H1 (cell line): ENCODE measurements around the gene MRPS31. TPM values are rescaled to one million over a fixed set of nuclear protein-coding genes. Genes with fewer than 3 reads are reported as not detected.

Experiments used
- CTCF ChIA-PET: fragments of 300-600 bp; sonication (Branson Sonifier 250); formaldehyde crosslinking; loops from one replicate; lab custom pipeline; 2021; ENCODE audit not compliant: partially characterized antibody; lab: Charles Lee
- POLR2A ChIA-PET: fragments of 300-600 bp; sonication (Branson Sonifier 250); formaldehyde crosslinking; loops from one replicate; lab custom pipeline; 2021; ENCODE audit warnings: inconsistent platforms; ENCODE audit not compliant: partially characterized antibody; lab: Charles Lee
- DNase-seq, 2 experiments: peaks; one replicate each; pipeline versions ENCODE4 v3.0.0 to v3.0.0-alpha.2; 2010 to 2022; ENCODE audit warnings: low spot score in 2 of 2, low read depth in 1 of 2, mixed read lengths in 1 of 2
- FAIRE-seq: peaks from 2 replicates; lab custom pipeline; 2011; peaks lifted over from hg19 to GRCh38; lab: Jason Lieb, UNC
- H2AFZ ChIP-seq: 2 replicates; pipeline ENCODE4 v1.8.1; 2012; ENCODE audit warnings: low read length, inconsistent platforms
- H2AK5ac ChIP-seq: 2 replicates; pipeline ENCODE4 v1.6.1; 2013; ENCODE audit warnings: low read depth, low read length
- H2BK120ac ChIP-seq: replicated peaks from 2 replicates; pipeline ENCODE3; 2013; ENCODE audit warnings: low read depth, low read length, inconsistent platforms
- H2BK12ac ChIP-seq: 2 replicates; pipeline ENCODE4 v1.6.1; 2013; ENCODE audit warnings: low read depth, low read length
- H2BK15ac ChIP-seq: 2 replicates; pipeline ENCODE4 v1.6.1; 2013; ENCODE audit warnings: low read length
- H2BK20ac ChIP-seq: 2 replicates; pipeline ENCODE4 v1.6.1; 2013; ENCODE audit warnings: low read length
- H2BK5ac ChIP-seq: 2 replicates; pipeline ENCODE4 v1.6.1; 2013; ENCODE audit warnings: low read depth, low read length
- H3K14ac ChIP-seq: 2 replicates; pipeline ENCODE4 v1.6.1; 2013; ENCODE audit warnings: inconsistent platforms; ENCODE audit not compliant: insufficient read length
- H3K18ac ChIP-seq: 2 replicates; pipeline ENCODE4 v1.6.1; 2013; ENCODE audit warnings: low read length; ENCODE audit errors: extremely low read depth
- H3K23ac ChIP-seq: 2 replicates; pipeline ENCODE4 v1.6.1; 2013; ENCODE audit warnings: inconsistent platforms; ENCODE audit not compliant: insufficient read length
- H3K23me2 ChIP-seq: 2 replicates; pipeline ENCODE4 v1.6.1; 2013; ENCODE audit warnings: low read depth, low read length
- H3K27ac ChIP-seq: 2 replicates; pipeline ENCODE4 v1.6.1; 2011; ENCODE audit warnings: low read depth, low read length, inconsistent platforms
- H3K27me3 ChIP-seq, 4 experiments: replicated peaks in 1 of 4; 1 replicate in 1 of 4; 2 replicates in 3 of 4; pipeline versions ENCODE4 v1.6.1 to v1.8.1; 2011 to 2013; ENCODE audit warnings: low read length in 3 of 4, mild to moderate bottlenecking in 3 of 4, inconsistent platforms in 2 of 4, mixed read lengths in 2 of 4, moderate library complexity in 1 of 4; ENCODE audit not compliant: control insufficient read depth in 3 of 4, insufficient read depth in 3 of 4; ENCODE audit errors: extremely low read depth in 1 of 4
- H3K36me3 ChIP-seq, 4 experiments: 2 replicates each; pipeline versions ENCODE4 v1.6.1 to v1.8.1; 2011 to 2013; ENCODE audit warnings: mild to moderate bottlenecking in 4 of 4, low read length in 3 of 4, moderate library complexity in 2 of 4, control low read depth in 1 of 4, inconsistent platforms in 1 of 4; ENCODE audit not compliant: insufficient read depth in 4 of 4, control insufficient read depth in 2 of 4
- H3K4ac ChIP-seq: replicated peaks from 2 replicates; pipeline ENCODE3; 2013; ENCODE audit warnings: low read length, low read depth, mixed read lengths, inconsistent platforms; ENCODE audit not compliant: insufficient read length
- H3K4me1 ChIP-seq, 4 experiments: replicated peaks in 1 of 4; 1 replicate in 1 of 4; 2 replicates in 3 of 4; pipeline versions ENCODE4 v1.6.1 to v1.8.1; 2011 to 2013; ENCODE audit warnings: low read length in 3 of 4, inconsistent platforms in 2 of 4, mixed read lengths in 1 of 4; ENCODE audit not compliant: insufficient read depth in 4 of 4, control insufficient read depth in 3 of 4
- H3K4me2 ChIP-seq, 2 experiments: 2 replicates each; pipeline versions ENCODE4 v1.6.1 to v1.8.1; 2011 to 2013; ENCODE audit warnings: low read depth in 2 of 2, low read length in 2 of 2, control low read depth in 1 of 2, inconsistent platforms in 1 of 2, mild to moderate bottlenecking in 1 of 2; ENCODE audit not compliant: insufficient read depth in 1 of 2
- H3K4me3 ChIP-seq, 4 experiments: fragments of 200-600, 300-600 bp in 1 of 4; sonication (generic), shearing (Covaris generic), sonication (Bioruptor Twin) in 1 of 4; 2 replicates each; pipeline versions ENCODE4 v1.5.1 to v1.8.1; 2011 to 2016; ENCODE audit warnings: low read length in 4 of 4, low read depth in 3 of 4, control low read depth in 2 of 4, inconsistent platforms in 2 of 4, mild to moderate bottlenecking in 2 of 4, mixed read lengths in 1 of 4, moderate library complexity in 1 of 4; ENCODE audit not compliant: insufficient read depth in 2 of 4; ENCODE audit errors: extremely low read depth in 1 of 4
- H3K56ac ChIP-seq: replicated peaks from 2 replicates; pipeline ENCODE3; 2013; ENCODE audit warnings: low read depth, mild to moderate bottlenecking, mixed read lengths, low read length, inconsistent platforms; ENCODE audit not compliant: insufficient read length
- H3K79me1 ChIP-seq: 2 replicates; pipeline ENCODE4 v1.6.1; 2013; ENCODE audit warnings: low read depth, low read length, control low read depth
- H3K79me2 ChIP-seq, 2 experiments: 2 replicates each; pipeline versions ENCODE4 v1.6.1 to v1.8.1; 2012 to 2013; ENCODE audit warnings: low read length in 2 of 2, mild to moderate bottlenecking in 2 of 2, inconsistent platforms in 1 of 2; ENCODE audit not compliant: insufficient read depth in 2 of 2, control insufficient read depth in 1 of 2
- H3K9ac ChIP-seq, 4 experiments: replicated peaks in 1 of 4; 1 replicate in 1 of 4; 2 replicates in 3 of 4; pipeline versions ENCODE4 v1.6.1 to v1.8.1; 2011 to 2013; ENCODE audit warnings: low read depth in 3 of 4, low read length in 3 of 4, control low read depth in 2 of 4, mild to moderate bottlenecking in 2 of 4, moderate library complexity in 2 of 4, inconsistent platforms in 1 of 4; ENCODE audit errors: extremely low read depth in 1 of 4
- H3K9me3 ChIP-seq, 2 experiments: 2 replicates each; pipeline versions ENCODE4 v1.6.1 to v1.8.1; 2012 to 2013; ENCODE audit warnings: mild to moderate bottlenecking in 2 of 2, moderate library complexity in 2 of 2, control low read depth in 1 of 2, inconsistent platforms in 1 of 2, low read depth in 1 of 2, low read length in 1 of 2, mixed read lengths in 1 of 2; ENCODE audit not compliant: insufficient read depth in 2 of 2
- H4K20me1 ChIP-seq, 2 experiments: replicated peaks in 1 of 2; 2 replicates each; pipeline versions ENCODE3 to v1.8.1; 2011 to 2013; ENCODE audit warnings: inconsistent platforms in 2 of 2, low read length in 2 of 2, mild to moderate bottlenecking in 1 of 2; ENCODE audit not compliant: insufficient read depth in 2 of 2, control insufficient read depth in 1 of 2
- H4K5ac ChIP-seq: 2 replicates; pipeline ENCODE4 v1.6.1; 2013; ENCODE audit warnings: low read length, low read depth, mixed read lengths, inconsistent platforms; ENCODE audit not compliant: insufficient read length
- H4K8ac ChIP-seq: 2 replicates; pipeline ENCODE4 v1.8.0; 2013; ENCODE audit warnings: mild to moderate bottlenecking, moderate library complexity, low read length, inconsistent platforms; ENCODE audit not compliant: insufficient read depth; ENCODE audit errors: extremely low read depth
- H4K91ac ChIP-seq: replicated peaks from 2 replicates; pipeline ENCODE3; 2013; ENCODE audit warnings: low read length, mixed read lengths, inconsistent platforms; ENCODE audit not compliant: insufficient read length
- BACH1 ChIP-seq: IDR thresholded peaks from 2 replicates; pipeline ENCODE4 v1.6.1; 2012; ENCODE audit warnings: low read length, improper control_type of control experiment
- CHD1 ChIP-seq: IDR thresholded peaks from 2 replicates; pipeline ENCODE4 v1.6.1; 2012; ENCODE audit warnings: low read depth, low read length, improper control_type of control experiment
- HDAC2 ChIP-seq, 2 experiments: fragments of 300-600 bp in 1 of 2; sonication (generic) in 1 of 2; IDR thresholded peaks; 2 replicates each; pipeline ENCODE4 v1.6.1; 2011 to 2012; ENCODE audit warnings: low read depth in 2 of 2, low read length in 2 of 2, mild to moderate bottlenecking in 2 of 2, moderate library complexity in 2 of 2, borderline replicate concordance in 1 of 2, inconsistent platforms in 1 of 2
- HDAC6 ChIP-seq: IDR thresholded peaks from one replicate; pipeline ENCODE4 v1.7.1; 2012; ENCODE audit warnings: low read depth, mild to moderate bottlenecking, inconsistent platforms, low read length, moderate library complexity
- PHF8 ChIP-seq: fragments of 200-600 bp; sonication (generic); conservative IDR thresholded peaks from 2 replicates; pipeline ENCODE4 v1.7.1; 2012; ENCODE audit warnings: low read depth, mild to moderate bottlenecking, inconsistent platforms, low read length, moderate library complexity
- POU5F1 ChIP-seq: IDR thresholded peaks from 2 replicates; pipeline ENCODE4 v1.6.1; 2011; ENCODE audit warnings: low read depth, mild to moderate bottlenecking, low read length, moderate library complexity
- RAD21 ChIP-seq, 2 experiments: IDR thresholded peaks in 1 of 2; conservative IDR thresholded peaks in 1 of 2; 2 replicates each; pipeline ENCODE4 v1.6.1; 2011; ENCODE audit warnings: low read depth in 2 of 2, low read length in 2 of 2, improper control_type of control experiment in 1 of 2, inconsistent platforms in 1 of 2, mild to moderate bottlenecking in 1 of 2, moderate library complexity in 1 of 2
- WGBS, 2 experiments: shearing (Covaris generic) in 1 of 2; methylation state at CpG; one replicate each; pipeline versions ENCODE4 v1.1.6 to v1.1.7; 2013 to 2015; ENCODE audit warnings: low lambda C conversion rate in 2 of 2, mixed read lengths in 2 of 2, inconsistent platforms in 1 of 2, low coverage in 1 of 2, missing lambda C conversion rate in 1 of 2; ENCODE audit not compliant: insufficient replicate concordance in 2 of 2, insufficient coverage in 1 of 2, insufficient read length in 1 of 2; ENCODE audit errors: extremely low coverage in 1 of 2, missing lambda C conversion rate in 1 of 2; 5-methylcytosine and 5-hydroxymethylcytosine counted together
- polyA plus RNA-seq, 7 experiments: library from polyadenylated mRNA; depleted of rRNA in 3 of 7; stranded (reverse) in 5 of 7; unstranded in 2 of 7; fragments of >200 nt in 5 of 7; fragments of 200-250 nt in 2 of 7; gene quantifications; 1 replicate in 5 of 7; 2 replicates in 1 of 7; 4 replicates in 1 of 7; pipeline versions ENCODE4 v1.2.1 to v1.2.3, GENCODE V29; 2011 to 2013; ENCODE audit warnings: missing spikeins in 2 of 7, mixed read lengths in 2 of 7
- total RNA-seq: library from RNA; stranded (reverse); fragmentation: NEBNext Ultra II Directional; extraction: Animal tissue kit (Norgen Biotek cat#: 25700); gene quantifications from 2 replicates; pipeline ENCODE4 v1.2.1, GENCODE V29; 2021
- TF ChIP-seq, protein P1 (sequence below): IDR thresholded peaks from 2 replicates; pipeline ENCODE4 v1.6.1; 2011; ENCODE audit warnings: low read length, improper control_type of control experiment
- TF ChIP-seq, protein P2 (sequence below): IDR thresholded peaks from 2 replicates; pipeline ENCODE4 v1.6.1; 2012; ENCODE audit warnings: low read length, inconsistent platforms

MRPS31 gene
- total and polyA plus RNA-seq, 2 of the 8 experiments (the other 6 are each of a cell fraction or from before 2014, with no cell fraction given), result 13.6 to 33.3 TPM

DNA sequence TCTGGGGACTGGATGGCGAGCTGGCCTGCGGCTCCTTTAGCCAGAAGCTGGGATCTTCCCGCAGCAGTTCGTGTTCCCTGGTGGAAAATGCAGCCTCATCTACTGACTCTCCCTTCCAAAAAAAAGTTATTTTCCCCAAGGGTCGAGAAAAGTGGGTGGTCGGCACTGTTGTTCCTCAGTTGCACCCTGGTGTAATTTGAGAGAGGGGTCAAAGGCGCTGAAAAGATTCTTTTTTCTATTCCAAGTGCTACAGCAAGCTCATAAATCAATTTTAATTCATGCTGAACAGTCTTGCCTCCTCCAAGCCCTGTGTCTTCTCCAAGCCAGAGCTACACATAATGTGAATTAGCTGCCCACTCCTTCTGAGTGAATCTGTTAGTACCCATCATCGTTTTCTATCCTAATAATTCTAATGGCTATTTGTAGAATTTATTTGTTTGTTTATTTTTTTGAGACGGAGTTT is 19.2 kb upstream of the MRPS31 start:
- peak overlapping the region; percentile 78 for H3K18ac ChIP-seq
- no peak overlapping the region for H2BK20ac ChIP-seq
- H3K9ac ChIP-seq, result peak overlapping the region in 3 of 4 experiments; percentile 37 to 66 (median 65); a peak in 6 of 7 replicates
- no peak overlapping the region; the same call in 1 of the 2 replicates for H2BK5ac ChIP-seq
- H3K4me2 ChIP-seq, result peak overlapping the region; percentile 81
- H3K14ac ChIP-seq, result no peak overlapping the region
- 26% methylated on average over 9 of the region's 9 CpGs; no CpG with 5 or more reads in 1 of the 2 experiments for WGBS, 2 experiments
- H4K5ac ChIP-seq, result no peak overlapping the region
- no peak overlapping the region for H3K56ac ChIP-seq
- H4K8ac ChIP-seq, result no peak overlapping the region
- 0 out of 2 replicates have a peak overlapping the region, but pooled peaks have one; percentile 56 for H2AFZ ChIP-seq
- no peaks in the 10 kb centered on the region for H4K20me1 ChIP-seq
- H3K4ac ChIP-seq, result no peak overlapping the region
- H3K9me3 ChIP-seq, result no peaks in the 10 kb centered on the region
- FAIRE-seq (no peak), DNase-seq (no peak)
- H3K79me2 ChIP-seq, result no peaks in the 10 kb centered on the region
- peaks cover 0 to 6% (median 2%) of the 10 kb centered on the region in 4 experiments; a peak in 2 of 7 replicates for H3K4me1 ChIP-seq
- CTCF ChIA-PET, result interaction anchor here (0.8 to 4.8 kb wide), 5 partner anchors 12 to 239 kb away, joined by 3 to 38 read pairs (median 4); no protein-coding TSS in a partner anchor
- peak overlapping the region; percentile 64 to 74 (median 68) for H3K4me3 ChIP-seq
- H2BK15ac ChIP-seq, result no peak overlapping the region
- POLR2A ChIA-PET, result interaction anchor here (0.6 to 2.5 kb wide), 7 partner anchors 9 to 270 kb away, joined by 3 to 10 read pairs (median 7); partner anchors contain the start of gene WBP4
- peaks cover 7% of the 10 kb centered on the region; the same call in 1 of the 2 replicates for H3K23me2 ChIP-seq
- no peak overlapping the region for H2BK12ac ChIP-seq
- H3K27ac ChIP-seq, result no peak overlapping the region
- H3K36me3 ChIP-seq, result peaks cover 0 to 8% (median 0%) of the 10 kb centered on the region in 4 experiments; a peak in 2 of 8 replicates
- H4K91ac ChIP-seq, result no peak overlapping the region
- H3K23ac ChIP-seq, result no peak overlapping the region
- H2AK5ac ChIP-seq, result no peak overlapping the region
- no peak overlapping the region for H2BK120ac ChIP-seq
- H3K27me3 ChIP-seq, result no peaks in the 10 kb centered on the region
- H3K79me1 ChIP-seq, result no peaks in the 10 kb centered on the region
- TF ChIP-seq CHD1 (no peak), HDAC2 (IDR thresholded peaks at IDR 0.05; ENCODE audit: borderline replicate concordance in 1 of 2, low read depth in 2 of 2, low read length in 2 of 2) (no peak), HDAC6 (no peak), PHF8 (no peak), BACH1 (no peak), RAD21 (IDR thresholded peaks at IDR 0.05 in 1 of 2, conservative IDR thresholded peaks at IDR 0.05 in 1 of 2; ENCODE audit: low read depth in 2 of 2, low read length in 2 of 2) (no peak), POU5F1 (no peak)
- TF ChIP-seq, protein P1, sequence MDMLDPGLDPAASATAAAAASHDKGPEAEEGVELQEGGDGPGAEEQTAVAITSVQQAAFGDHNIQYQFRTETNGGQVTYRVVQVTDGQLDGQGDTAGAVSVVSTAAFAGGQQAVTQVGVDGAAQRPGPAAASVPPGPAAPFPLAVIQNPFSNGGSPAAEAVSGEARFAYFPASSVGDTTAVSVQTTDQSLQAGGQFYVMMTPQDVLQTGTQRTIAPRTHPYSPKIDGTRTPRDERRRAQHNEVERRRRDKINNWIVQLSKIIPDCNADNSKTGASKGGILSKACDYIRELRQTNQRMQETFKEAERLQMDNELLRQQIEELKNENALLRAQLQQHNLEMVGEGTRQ, result no peak
- TF ChIP-seq, protein P2, sequence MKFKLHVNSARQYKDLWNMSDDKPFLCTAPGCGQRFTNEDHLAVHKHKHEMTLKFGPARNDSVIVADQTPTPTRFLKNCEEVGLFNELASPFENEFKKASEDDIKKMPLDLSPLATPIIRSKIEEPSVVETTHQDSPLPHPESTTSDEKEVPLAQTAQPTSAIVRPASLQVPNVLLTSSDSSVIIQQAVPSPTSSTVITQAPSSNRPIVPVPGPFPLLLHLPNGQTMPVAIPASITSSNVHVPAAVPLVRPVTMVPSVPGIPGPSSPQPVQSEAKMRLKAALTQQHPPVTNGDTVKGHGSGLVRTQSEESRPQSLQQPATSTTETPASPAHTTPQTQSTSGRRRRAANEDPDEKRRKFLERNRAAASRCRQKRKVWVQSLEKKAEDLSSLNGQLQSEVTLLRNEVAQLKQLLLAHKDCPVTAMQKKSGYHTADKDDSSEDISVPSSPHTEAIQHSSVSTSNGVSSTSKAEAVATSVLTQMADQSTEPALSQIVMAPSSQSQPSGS, result no peak
